Measurements from ENCODE around the gene CEP135. TPM values are rescaled to one million over a fixed set of nuclear protein-coding genes. Genes with fewer than 3 reads are reported as not detected.

CEP135 gene
- total and polyA plus RNA-seq, 8 donors: 1.3 to 4.3 (median 1.9) TPM

DNA sequence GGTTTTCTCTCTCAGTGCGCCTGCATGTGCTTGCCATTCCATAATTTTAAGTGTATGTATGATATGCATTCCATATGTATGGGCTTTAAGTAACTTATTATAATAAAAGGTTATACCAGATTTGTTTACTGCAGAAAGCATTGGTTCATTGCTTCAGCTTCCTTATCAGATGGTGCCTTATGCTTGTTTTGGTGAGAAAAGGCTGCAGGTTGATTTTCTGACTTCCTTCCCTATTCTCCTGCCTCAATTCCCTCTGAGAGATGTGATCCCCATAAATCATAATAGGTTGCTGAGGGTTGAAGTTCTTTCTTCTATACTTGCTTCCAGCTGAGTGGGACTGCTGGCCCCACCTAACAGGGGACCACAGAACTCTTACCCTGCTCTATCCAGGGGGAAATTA lies 10.3 kb upstream of the CEP135 start:
- intact Hi-C loops (cut with DNase I): no loop called here
- Histone ChIP-seq H3K27me3 (no peaks in the 10 kb centered on the region), H3K27ac (no peak overlapping the region), H3K4me1 (no peaks in the 10 kb centered on the region), H3K36me3 (no peaks in the 10 kb centered on the region), H3K4me3 (no peak overlapping the region), H3K9me3 (no peaks in the 10 kb centered on the region)
- WGBS, 2 donors: 79 to 81% methylated on average over 1 of the region's 1 CpG
- TF ChIP-seq, protein P1, sequence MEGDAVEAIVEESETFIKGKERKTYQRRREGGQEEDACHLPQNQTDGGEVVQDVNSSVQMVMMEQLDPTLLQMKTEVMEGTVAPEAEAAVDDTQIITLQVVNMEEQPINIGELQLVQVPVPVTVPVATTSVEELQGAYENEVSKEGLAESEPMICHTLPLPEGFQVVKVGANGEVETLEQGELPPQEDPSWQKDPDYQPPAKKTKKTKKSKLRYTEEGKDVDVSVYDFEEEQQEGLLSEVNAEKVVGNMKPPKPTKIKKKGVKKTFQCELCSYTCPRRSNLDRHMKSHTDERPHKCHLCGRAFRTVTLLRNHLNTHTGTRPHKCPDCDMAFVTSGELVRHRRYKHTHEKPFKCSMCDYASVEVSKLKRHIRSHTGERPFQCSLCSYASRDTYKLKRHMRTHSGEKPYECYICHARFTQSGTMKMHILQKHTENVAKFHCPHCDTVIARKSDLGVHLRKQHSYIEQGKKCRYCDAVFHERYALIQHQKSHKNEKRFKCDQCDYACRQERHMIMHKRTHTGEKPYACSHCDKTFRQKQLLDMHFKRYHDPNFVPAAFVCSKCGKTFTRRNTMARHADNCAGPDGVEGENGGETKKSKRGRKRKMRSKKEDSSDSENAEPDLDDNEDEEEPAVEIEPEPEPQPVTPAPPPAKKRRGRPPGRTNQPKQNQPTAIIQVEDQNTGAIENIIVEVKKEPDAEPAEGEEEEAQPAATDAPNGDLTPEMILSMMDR (IDR thresholded peaks at IDR 0.05): no peak
- FAIRE-seq (no peak), ATAC-seq (no peak), DNase-seq (no peak)

DNA sequence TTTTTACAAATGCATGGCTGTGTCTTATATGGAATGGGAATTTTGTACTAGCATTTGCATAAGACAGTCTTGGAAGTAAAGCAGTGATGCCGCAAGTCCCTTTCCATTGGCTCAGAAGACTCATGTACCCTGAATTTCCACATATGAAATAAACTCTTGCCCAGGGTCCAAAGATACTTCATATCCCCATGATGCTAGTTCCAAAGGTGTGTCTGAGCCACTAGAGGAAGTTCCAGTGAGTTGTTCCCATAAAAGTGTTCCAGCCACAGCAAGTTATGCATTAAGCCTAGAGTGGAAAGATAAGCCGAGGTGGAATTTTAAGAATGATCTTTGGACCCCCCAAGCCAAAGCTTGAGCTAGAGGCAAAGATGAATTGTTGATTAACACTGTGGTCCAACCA lies 9.3 kb upstream of the CEP135 start:
- intact Hi-C loops (cut with DNase I): no loop called here
- no peaks in the 10 kb centered on the region for H3K27me3 ChIP-seq
- ATAC-seq (no peak), FAIRE-seq (no peak), DNase-seq (no peak)
- no peaks in the 10 kb centered on the region for H3K36me3 ChIP-seq
- TF ChIP-seq, protein P1 (IDR thresholded peaks at IDR 0.05): no peak
- no peak overlapping the region for H3K4me3 ChIP-seq
- H3K27ac ChIP-seq: no peak overlapping the region
- no peaks in the 10 kb centered on the region for H3K9me3 ChIP-seq
- H3K4me1 ChIP-seq: no peaks in the 10 kb centered on the region
- WGBS, 2 donors: 49 to 57% methylated on average over 2 of the region's 2 CpGs

DNA sequence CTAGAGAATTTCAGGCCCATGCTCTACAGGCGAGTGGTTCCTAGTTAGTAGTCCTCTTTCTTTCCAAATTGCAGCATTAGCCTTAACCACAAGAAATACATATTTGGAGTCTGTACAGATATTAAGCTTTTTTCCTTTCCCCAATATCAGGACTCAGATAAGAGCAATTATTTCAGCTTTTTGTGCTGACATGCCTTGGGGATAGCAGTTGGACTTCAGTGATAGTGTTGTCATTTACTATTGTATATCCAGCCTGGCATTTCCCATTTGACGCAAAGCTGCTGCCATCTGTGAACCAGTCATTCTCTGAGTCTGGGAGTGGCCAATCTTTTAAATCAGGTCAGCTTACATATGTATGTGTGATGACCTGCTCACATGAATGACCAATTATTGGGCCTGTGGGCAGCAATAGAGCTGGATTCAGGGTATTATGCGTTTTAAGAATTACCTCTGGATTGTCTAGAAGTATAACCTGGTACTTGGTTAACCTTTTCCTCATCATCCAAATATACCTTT lies 6.8 kb upstream of the CEP135 start:
- TF ChIP-seq, protein P1 (IDR thresholded peaks at IDR 0.05): no peak
- Histone ChIP-seq H3K9me3 (no peaks in the 10 kb centered on the region), H3K27me3 (no peaks in the 10 kb centered on the region), H3K4me1 (no peaks in the 10 kb centered on the region), H3K36me3 (no peaks in the 10 kb centered on the region), H3K27ac (no peak overlapping the region), H3K4me3 (no peak overlapping the region)
- DNase-seq (no peak), ATAC-seq (no peak), FAIRE-seq (no peak)
- WGBS, 2 donors: 75 to 84% methylated on average over 3 of the region's 3 CpGs
- intact Hi-C loops (cut with DNase I): no loop called here

DNA sequence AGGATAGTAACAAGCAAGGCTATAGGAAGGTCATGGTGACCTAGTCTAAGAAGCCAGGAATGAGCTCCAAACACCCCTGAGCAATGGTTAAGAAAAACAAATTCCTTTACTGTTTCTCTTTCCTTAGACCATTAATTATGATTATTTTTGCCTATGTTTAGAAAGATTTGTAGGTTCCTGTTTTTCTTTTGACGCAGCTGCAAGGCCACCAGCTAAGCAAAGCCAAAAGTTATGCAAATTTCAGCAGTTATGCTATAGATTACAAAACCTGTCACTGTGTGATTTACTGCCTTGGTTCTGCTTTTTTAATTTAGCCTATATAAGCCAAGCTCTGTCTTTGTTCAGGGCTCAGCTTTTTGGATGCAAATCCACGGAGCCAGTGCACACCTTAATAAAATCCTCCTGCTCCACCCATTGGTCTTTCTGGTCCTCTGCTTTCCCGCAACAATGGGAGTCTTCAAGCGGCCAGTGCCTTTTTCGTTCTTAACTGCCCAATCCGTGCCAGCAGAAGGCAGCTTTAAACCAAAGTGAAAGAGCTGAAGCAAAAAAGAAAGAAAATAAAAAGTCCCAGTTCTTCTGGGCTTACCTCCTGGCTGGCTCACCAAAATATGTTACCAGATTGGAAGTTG lies 1.4 kb upstream of the CEP135 start:
- no peaks in the 10 kb centered on the region for H3K9me3 ChIP-seq
- intact Hi-C loops (cut with DNase I): loop anchor here in 1 of 3 donors (5.0 kb wide), 1 partner anchor 355 kb away; no protein-coding TSS in a partner anchor
- H3K4me3 ChIP-seq: peak overlapping the region in 1 of 4 donors; percentile 6
- H3K27me3 ChIP-seq: no peaks in the 10 kb centered on the region
- TF ChIP-seq, protein P1 (IDR thresholded peaks at IDR 0.05): no peak
- DNase-seq (no peak), FAIRE-seq (no peak), ATAC-seq (no peak)
- 41 to 48% methylated on average over 6 of the region's 6 CpGs for WGBS, 2 donors
- H3K36me3 ChIP-seq: no peaks in the 10 kb centered on the region
- H3K27ac ChIP-seq: peak overlapping the region in 2 of 4 donors; percentile 92 to 94
- H3K4me1 ChIP-seq: peaks cover 0 to 12% (median 0%) of the 10 kb centered on the region in 3 donors
